Measurements from ENCODE around the gene PTGDR. TPM values are rescaled to one million over a fixed set of nuclear protein-coding genes. Genes with fewer than 3 reads are reported as not detected.
A peak's percentile ranks its signal among the peaks of the same experiment; 100 is the strongest.

The PTGDR gene
- total RNA-seq, 1 donor from 2014 or later: not detected

- Mint-ChIP-seq H3K4me1 (ENCODE audit: low read depth, unreplicated experiment) (no peaks in the 10 kb centered on the region), H3K4me3 (ENCODE audit: unreplicated experiment) (no peak overlapping the region), H3K36me3 (ENCODE audit: low read depth, unreplicated experiment) (no peaks in the 10 kb centered on the region), H3K9me3 (ENCODE audit: unreplicated experiment) (peaks cover 2% of the 10 kb centered on the region), H3K27me3 (ENCODE audit: low read depth, unreplicated experiment) (peaks cover 9% of the 10 kb centered on the region), H3K27ac (ENCODE audit: unreplicated experiment) (no peak overlapping the region)
- DNase-seq (ENCODE audit: low read depth) (no peak), FAIRE-seq (no peak)
- Histone ChIP-seq H3K4me1 (ENCODE audit: insufficient read depth, low read length) (peaks cover 4% of the 10 kb centered on the region), H3K36me3 (ENCODE audit: insufficient read depth, low read length) (no peaks in the 10 kb centered on the region), H3K9ac (ENCODE audit: low read length) (no peak overlapping the region), H3K4me2 (ENCODE audit: low read length) (no peak overlapping the region), H3K4me3 (ENCODE audit: insufficient read depth, low read depth, low read length) (no peak overlapping the region), H3K79me2 (ENCODE audit: insufficient read depth, low read length) (no peaks in the 10 kb centered on the region), H3K27me3 (ENCODE audit: insufficient read depth, low read length) (peaks cover 2% of the 10 kb centered on the region), H3K27ac (ENCODE audit: low read depth, low read length) (no peak overlapping the region), H2AFZ (ENCODE audit: low read depth, low read length) (no peak overlapping the region), H3K9me3 (ENCODE audit: insufficient read depth, low read depth, low read length) (no peaks in the 10 kb centered on the region), H4K20me1 (ENCODE audit: insufficient read depth, low read length) (no peaks in the 10 kb centered on the region)
- TF ChIP-seq EZH2 (IDR thresholded peaks at IDR 0.05; ENCODE audit: insufficient read depth, low read length) (no peak), CTCF (IDR thresholded peaks at IDR 0.05; ENCODE audit: insufficient read depth, low read depth, low read length) (no peak)
Measured at GRCh38 chr14:52235866-52236510, 31.5 kb upstream of the PTGDR start.

- no peak overlapping the region for H3K27ac Mint-ChIP-seq (ENCODE audit: unreplicated experiment)
- Histone ChIP-seq H3K4me3 (ENCODE audit: insufficient read depth, low read depth, low read length) (no peak overlapping the region), H3K36me3 (ENCODE audit: insufficient read depth, low read length) (no peaks in the 10 kb centered on the region), H3K4me2 (ENCODE audit: low read length) (no peak overlapping the region), H3K9me3 (ENCODE audit: insufficient read depth, low read depth, low read length) (no peaks in the 10 kb centered on the region), H3K27ac (ENCODE audit: low read depth, low read length) (no peak overlapping the region), H3K4me1 (ENCODE audit: insufficient read depth, low read length) (peaks cover 11% of the 10 kb centered on the region), H2AFZ (ENCODE audit: low read depth, low read length) (no peak overlapping the region), H3K27me3 (ENCODE audit: insufficient read depth, low read length) (peaks cover 2% of the 10 kb centered on the region), H4K20me1 (ENCODE audit: insufficient read depth, low read length) (no peaks in the 10 kb centered on the region), H3K9ac (ENCODE audit: low read length) (no peak overlapping the region), H3K79me2 (ENCODE audit: insufficient read depth, low read length) (no peaks in the 10 kb centered on the region)
- DNase-seq (ENCODE audit: low read depth) (no peak), FAIRE-seq (no peak)
- no peaks in the 10 kb centered on the region for H3K36me3 Mint-ChIP-seq (ENCODE audit: low read depth, unreplicated experiment)
- peaks cover 6% of the 10 kb centered on the region for H3K27me3 Mint-ChIP-seq (ENCODE audit: low read depth, unreplicated experiment)
- H3K9me3 Mint-ChIP-seq (ENCODE audit: unreplicated experiment): peaks cover 2% of the 10 kb centered on the region
- TF ChIP-seq CTCF (IDR thresholded peaks at IDR 0.05; ENCODE audit: insufficient read depth, low read depth, low read length) (no peak), EZH2 (IDR thresholded peaks at IDR 0.05; ENCODE audit: insufficient read depth, low read length) (no peak)
- H3K4me3 Mint-ChIP-seq (ENCODE audit: unreplicated experiment): no peak overlapping the region
- no peaks in the 10 kb centered on the region for H3K4me1 Mint-ChIP-seq (ENCODE audit: low read depth, unreplicated experiment)
Measured at GRCh38 chr14:52238682-52239081, 28.8 kb upstream of the PTGDR start.

DNA sequence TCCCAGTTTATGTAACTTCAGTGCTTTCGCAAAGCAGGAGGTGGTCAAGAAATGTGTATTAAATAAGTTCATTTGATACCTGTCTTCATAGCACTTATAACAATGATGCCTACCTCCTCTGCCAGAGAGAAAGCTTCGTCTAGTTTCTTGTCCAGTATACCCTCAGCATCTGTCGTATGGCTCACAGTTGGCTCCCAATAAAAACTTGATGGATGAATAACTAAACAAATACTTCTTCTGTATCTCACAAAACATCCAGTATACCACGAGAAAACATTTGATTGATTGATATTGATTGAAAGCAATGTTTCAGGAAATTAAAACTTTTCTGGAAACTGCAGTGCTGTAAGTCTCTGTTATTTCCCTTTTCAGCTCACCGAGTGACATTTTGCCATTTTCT is 26.9 kb upstream of the PTGDR start:
- no peaks in the 10 kb centered on the region for H3K4me1 Mint-ChIP-seq (ENCODE audit: low read depth, unreplicated experiment)
- no peak overlapping the region for H3K4me3 Mint-ChIP-seq (ENCODE audit: unreplicated experiment)
- TF ChIP-seq EZH2 (IDR thresholded peaks at IDR 0.05; ENCODE audit: insufficient read depth, low read length): no peak
- no peak for TF ChIP-seq CTCF (IDR thresholded peaks at IDR 0.05; ENCODE audit: insufficient read depth, low read depth, low read length)
- H3K9me3 Mint-ChIP-seq (ENCODE audit: unreplicated experiment): peaks cover 4% of the 10 kb centered on the region
- DNase-seq (ENCODE audit: low read depth) (no peak), FAIRE-seq (no peak)
- Histone ChIP-seq H3K79me2 (ENCODE audit: insufficient read depth, low read length) (no peaks in the 10 kb centered on the region), H3K4me1 (ENCODE audit: insufficient read depth, low read length) (peaks cover 11% of the 10 kb centered on the region), H2AFZ (ENCODE audit: low read depth, low read length) (no peak overlapping the region), H3K9me3 (ENCODE audit: insufficient read depth, low read depth, low read length) (no peaks in the 10 kb centered on the region), H3K4me2 (ENCODE audit: low read length) (peak overlapping the region; percentile 81), H3K27me3 (ENCODE audit: insufficient read depth, low read length) (peaks cover 2% of the 10 kb centered on the region), H3K9ac (ENCODE audit: low read length) (peak overlapping the region; percentile 42), H3K4me3 (ENCODE audit: insufficient read depth, low read depth, low read length) (no peak overlapping the region), H3K27ac (ENCODE audit: low read depth, low read length) (peak overlapping the region; percentile 69), H4K20me1 (ENCODE audit: insufficient read depth, low read length) (no peaks in the 10 kb centered on the region), H3K36me3 (ENCODE audit: insufficient read depth, low read length) (no peaks in the 10 kb centered on the region)
- H3K27ac Mint-ChIP-seq (ENCODE audit: unreplicated experiment): no peak overlapping the region
- peaks cover 6% of the 10 kb centered on the region for H3K27me3 Mint-ChIP-seq (ENCODE audit: low read depth, unreplicated experiment)
- no peaks in the 10 kb centered on the region for H3K36me3 Mint-ChIP-seq (ENCODE audit: low read depth, unreplicated experiment)
